Measurements from ENCODE around the gene PCLO. TPM values are rescaled to one million over a fixed set of nuclear protein-coding genes. Genes with fewer than 3 reads are reported as not detected.

PCLO gene
- total and polyA plus RNA-seq, 2 of the 4 experiments (the other 2 are of a cell fraction) = under 0.01 to 0.05 TPM

DNA sequence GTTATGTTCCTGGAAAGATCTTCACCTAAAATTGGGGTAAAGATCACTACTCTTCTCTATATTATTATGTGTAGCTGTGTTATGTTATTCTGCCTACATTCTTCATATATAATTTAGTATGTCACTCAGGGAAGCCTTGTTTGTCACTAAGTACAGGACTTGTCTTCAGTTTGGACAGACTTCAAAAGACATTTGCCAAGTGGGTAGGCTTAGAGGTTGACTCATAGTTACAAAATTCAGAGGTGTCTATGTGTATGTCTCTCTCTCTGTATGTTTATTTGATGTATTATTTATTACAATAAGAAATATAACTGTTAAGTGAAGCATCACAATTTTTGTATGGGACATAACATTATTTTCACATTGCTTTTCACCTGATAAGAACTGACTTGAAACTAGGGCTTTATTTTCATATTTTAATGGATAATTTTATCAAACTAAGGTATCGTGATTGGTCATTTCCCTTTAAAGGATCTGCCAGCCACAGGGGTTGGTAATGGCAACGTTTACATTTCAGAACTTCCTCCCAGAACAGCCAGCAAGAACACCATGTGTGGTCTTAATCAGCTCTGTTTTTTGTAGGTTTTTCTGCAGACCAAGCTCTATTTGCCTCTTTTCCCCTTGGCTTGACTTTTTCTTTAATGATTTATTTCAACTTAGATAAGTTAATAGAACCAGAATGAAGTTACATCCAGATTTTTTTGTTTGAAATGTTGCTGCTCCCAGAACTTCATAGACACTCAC lies 457.0 kb downstream of the PCLO start:
- H2BK15ac ChIP-seq (ENCODE audit: low read depth, low read length) = no peak overlapping the region
- in situ Hi-C loops (cut with MboI; ENCODE audit: low sequenced_read_pairs) = no loop called here
- dilution Hi-C loops (cut with HindIII; ENCODE audit: low sequenced_read_pairs, unreplicated experiment) = no loop called here
- no peak overlapping the region; the same call in 1 of the 2 replicates for H3K14ac ChIP-seq (replicated peaks; ENCODE audit: low read depth, low read length)
- no peak overlapping the region for H2BK120ac ChIP-seq (ENCODE audit: low read depth, low read length)
- H2BK5ac ChIP-seq (ENCODE audit: low read depth, low read length, poor library complexity, severe bottlenecking) = no peak overlapping the region
- no peak overlapping the region for H2AFZ ChIP-seq (replicated peaks; ENCODE audit: low read length, poor library complexity)
- no peaks in the 10 kb centered on the region for H4K20me1 ChIP-seq (ENCODE audit: insufficient read depth, low read length)
- H3K4me1 ChIP-seq (ENCODE audit: control insufficient read depth, insufficient read depth, low read length) = no peaks in the 10 kb centered on the region; the same call in 1 of the 2 replicates
- no peak overlapping the region for H2AK5ac ChIP-seq (ENCODE audit: low read depth, low read length)
- H3K4me3 ChIP-seq (ENCODE audit: insufficient read depth, low read depth, low read length) = no peak overlapping the region
- DNase-seq (peak; percentile 25), ATAC-seq (ENCODE audit: low read depth) (peak; percentile 57; the same call in 1 of the 2 replicates)
- no peaks in the 10 kb centered on the region for H3K9me1 ChIP-seq (ENCODE audit: insufficient read depth, low read length)
- H3K9me3 ChIP-seq (ENCODE audit: control insufficient read depth, insufficient read depth, low read length) = no peaks in the 10 kb centered on the region
- no peak overlapping the region for H3K9ac ChIP-seq (ENCODE audit: low read depth, low read length)
- ChIA-PET POLR2A (ENCODE audit: unreplicated experiment) (no interaction called here), CTCF (no interaction called here)
- intact Hi-C loops (cut with micrococcal nuclease) = loop anchor here (5.0 kb wide), 1 partner anchor 468 kb away; no protein-coding TSS in a partner anchor
- no peak overlapping the region for H4K91ac ChIP-seq (ENCODE audit: insufficient read depth, low read depth, low read length)
- no peak overlapping the region for H3K18ac ChIP-seq (ENCODE audit: low read depth, low read length)
- H3K79me1 ChIP-seq (ENCODE audit: low read depth in 1 of 2, low read length in 2 of 2) = no peaks in the 10 kb centered on the region
- H3K56ac ChIP-seq (ENCODE audit: extremely low read depth, insufficient read depth, low read length) = no peak overlapping the region
- H3K4ac ChIP-seq (ENCODE audit: low read depth, low read length) = no peak overlapping the region
- H4K8ac ChIP-seq (ENCODE audit: low read depth in 2 of 2, low read length in 2 of 2) = no peak overlapping the region
- no peak overlapping the region for H4K5ac ChIP-seq (ENCODE audit: low read depth, low read length)
- no TSS peak for BruUV-seq (replicated peaks)
- H2BK20ac ChIP-seq (ENCODE audit: low read depth, low read length) = no peak overlapping the region
- no peak overlapping the region for H3K27ac ChIP-seq (ENCODE audit: insufficient read depth, low read length)
- no CpG with 5 or more reads among the region's 2 CpGs for WGBS, 2 experiments (ENCODE audit: extremely low coverage in 2 of 2, insufficient read length in 1 of 2)
- H3K23ac ChIP-seq (ENCODE audit: low read depth, low read length) = no peak overlapping the region
- no peak overlapping the region for H3K4me2 ChIP-seq (ENCODE audit: low read depth, low read length)
- H3K36me3 ChIP-seq (ENCODE audit: control insufficient read depth, insufficient read depth, low read length) = no peaks in the 10 kb centered on the region
- H3K27me3 ChIP-seq (ENCODE audit: control insufficient read depth, insufficient read depth, low read length) = peaks cover 1% of the 10 kb centered on the region; the same call in 1 of the 2 replicates
- TF ChIP-seq CHD1 (IDR thresholded peaks at IDR 0.05; ENCODE audit: low read depth, low read length) = no peak
- no peak for TF ChIP-seq MAFK (IDR thresholded peaks at IDR 0.05; ENCODE audit: low read depth, low read length)
- no peak for TF ChIP-seq CEBPB (IDR thresholded peaks at IDR 0.05; ENCODE audit: low read depth, low read length)
- TF ChIP-seq FOS (IDR thresholded peaks at IDR 0.05; ENCODE audit: low read depth, low read length) = no peak
- TF ChIP-seq RAD21 (IDR thresholded peaks at IDR 0.05; ENCODE audit: low read length) = no peak
- no peak for TF ChIP-seq BHLHE40 (IDR thresholded peaks at IDR 0.05; ENCODE audit: low read depth, low read length)
- no peak for TF ChIP-seq MXI1 (IDR thresholded peaks at IDR 0.05; ENCODE audit: borderline replicate concordance, low read depth, low read length)
- TF ChIP-seq, protein P1, sequence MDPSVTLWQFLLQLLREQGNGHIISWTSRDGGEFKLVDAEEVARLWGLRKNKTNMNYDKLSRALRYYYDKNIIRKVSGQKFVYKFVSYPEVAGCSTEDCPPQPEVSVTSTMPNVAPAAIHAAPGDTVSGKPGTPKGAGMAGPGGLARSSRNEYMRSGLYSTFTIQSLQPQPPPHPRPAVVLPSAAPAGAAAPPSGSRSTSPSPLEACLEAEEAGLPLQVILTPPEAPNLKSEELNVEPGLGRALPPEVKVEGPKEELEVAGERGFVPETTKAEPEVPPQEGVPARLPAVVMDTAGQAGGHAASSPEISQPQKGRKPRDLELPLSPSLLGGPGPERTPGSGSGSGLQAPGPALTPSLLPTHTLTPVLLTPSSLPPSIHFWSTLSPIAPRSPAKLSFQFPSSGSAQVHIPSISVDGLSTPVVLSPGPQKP (IDR thresholded peaks at IDR 0.05; ENCODE audit: borderline replicate concordance, low read depth, low read length) = no peak
- no peak for TF ChIP-seq NFE2L2 (IDR thresholded peaks at IDR 0.05; ENCODE audit: low read depth, low read length)
- TF ChIP-seq RCOR1 (IDR thresholded peaks at IDR 0.05; ENCODE audit: insufficient replicate concordance, low read length) = no peak
- no peak for TF ChIP-seq POLR2A (IDR thresholded peaks at IDR 0.05; ENCODE audit: low read depth, low read length)
- no peak for TF ChIP-seq SMC3 (IDR thresholded peaks at IDR 0.05; ENCODE audit: low read depth, low read length)
- TF ChIP-seq RFX5 (IDR thresholded peaks at IDR 0.05; ENCODE audit: low read depth, low read length) = no peak
- no peak for TF ChIP-seq MAZ (IDR thresholded peaks at IDR 0.05; ENCODE audit: borderline replicate concordance, low read depth, low read length)
- TF ChIP-seq, protein P2, sequence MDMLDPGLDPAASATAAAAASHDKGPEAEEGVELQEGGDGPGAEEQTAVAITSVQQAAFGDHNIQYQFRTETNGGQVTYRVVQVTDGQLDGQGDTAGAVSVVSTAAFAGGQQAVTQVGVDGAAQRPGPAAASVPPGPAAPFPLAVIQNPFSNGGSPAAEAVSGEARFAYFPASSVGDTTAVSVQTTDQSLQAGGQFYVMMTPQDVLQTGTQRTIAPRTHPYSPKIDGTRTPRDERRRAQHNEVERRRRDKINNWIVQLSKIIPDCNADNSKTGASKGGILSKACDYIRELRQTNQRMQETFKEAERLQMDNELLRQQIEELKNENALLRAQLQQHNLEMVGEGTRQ (IDR thresholded peaks at IDR 0.05; ENCODE audit: low read depth, low read length) = no peak
- TF ChIP-seq, protein P3, sequence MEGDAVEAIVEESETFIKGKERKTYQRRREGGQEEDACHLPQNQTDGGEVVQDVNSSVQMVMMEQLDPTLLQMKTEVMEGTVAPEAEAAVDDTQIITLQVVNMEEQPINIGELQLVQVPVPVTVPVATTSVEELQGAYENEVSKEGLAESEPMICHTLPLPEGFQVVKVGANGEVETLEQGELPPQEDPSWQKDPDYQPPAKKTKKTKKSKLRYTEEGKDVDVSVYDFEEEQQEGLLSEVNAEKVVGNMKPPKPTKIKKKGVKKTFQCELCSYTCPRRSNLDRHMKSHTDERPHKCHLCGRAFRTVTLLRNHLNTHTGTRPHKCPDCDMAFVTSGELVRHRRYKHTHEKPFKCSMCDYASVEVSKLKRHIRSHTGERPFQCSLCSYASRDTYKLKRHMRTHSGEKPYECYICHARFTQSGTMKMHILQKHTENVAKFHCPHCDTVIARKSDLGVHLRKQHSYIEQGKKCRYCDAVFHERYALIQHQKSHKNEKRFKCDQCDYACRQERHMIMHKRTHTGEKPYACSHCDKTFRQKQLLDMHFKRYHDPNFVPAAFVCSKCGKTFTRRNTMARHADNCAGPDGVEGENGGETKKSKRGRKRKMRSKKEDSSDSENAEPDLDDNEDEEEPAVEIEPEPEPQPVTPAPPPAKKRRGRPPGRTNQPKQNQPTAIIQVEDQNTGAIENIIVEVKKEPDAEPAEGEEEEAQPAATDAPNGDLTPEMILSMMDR (conservative IDR thresholded peaks at IDR 0.05; ENCODE audit: low read depth, low read length) = no peak
- H2AK9ac ChIP-seq (replicated peaks; ENCODE audit: low read depth, low read length, poor library complexity) = no peak overlapping the region
